HG03558 (cell line): ENCODE results near the gene PGAM4.
"Not testable (repeated sequence)": the region's sequence is repeated elsewhere in the genome, so short reads cannot be mapped to it uniquely, and the experiment has no call there.

Experiments used
- ATAC-seq: cut with Tn5 transposase; IDR thresholded peaks from one replicate; pipeline ENCODE4 v1.9.1; 2021; ENCODE audit warnings: moderate number of reproducible peaks; ENCODE audit not compliant: unreplicated experiment; ENCODE audit errors: extremely low read depth

Gene PGAM4

DNA sequence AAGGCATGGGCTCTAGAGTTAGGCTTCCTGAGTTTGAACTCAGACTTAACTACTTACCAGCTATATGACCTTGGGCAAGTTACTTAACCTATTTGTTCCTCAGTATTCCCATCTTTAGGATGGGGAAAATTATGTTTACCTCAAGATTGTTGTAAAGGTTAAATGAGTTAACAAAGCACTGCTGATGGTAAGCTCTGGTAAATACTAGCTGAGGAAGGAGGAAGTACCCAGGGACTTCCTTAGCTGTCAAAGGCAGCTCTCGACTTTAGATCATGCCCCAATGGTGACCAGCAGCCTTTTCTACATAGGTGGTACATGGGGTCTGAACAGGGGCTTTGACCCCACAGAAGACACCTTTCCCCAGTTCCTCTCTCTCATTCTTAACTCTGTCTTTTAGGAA, 38.9 kb downstream of the PGAM4 start:
- ATAC-seq = no peak

DNA sequence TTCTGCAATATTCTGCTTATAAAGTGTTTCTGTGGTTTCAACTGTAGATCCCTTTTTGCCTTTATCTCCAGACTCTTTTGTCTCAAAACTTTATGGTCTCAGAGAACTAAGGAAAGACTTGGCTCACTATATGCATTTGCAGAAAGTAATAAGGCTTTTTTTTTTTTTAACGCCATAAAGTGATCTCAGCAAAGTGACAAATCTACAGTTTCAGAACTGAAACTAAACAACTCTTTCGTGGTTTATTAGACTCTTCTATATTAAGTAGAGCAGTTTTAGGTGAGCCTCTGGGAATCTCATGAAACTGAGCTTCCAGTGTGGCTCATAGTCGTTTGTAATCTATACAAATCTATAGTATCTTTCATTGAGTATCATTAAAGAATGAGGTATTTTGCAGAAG, 43.7 kb downstream of the PGAM4 start:
- no peak for ATAC-seq

GRCh38 chrX:77924320-77924859, 45.0 kb downstream of the PGAM4 start:
- no peak for ATAC-seq

DNA sequence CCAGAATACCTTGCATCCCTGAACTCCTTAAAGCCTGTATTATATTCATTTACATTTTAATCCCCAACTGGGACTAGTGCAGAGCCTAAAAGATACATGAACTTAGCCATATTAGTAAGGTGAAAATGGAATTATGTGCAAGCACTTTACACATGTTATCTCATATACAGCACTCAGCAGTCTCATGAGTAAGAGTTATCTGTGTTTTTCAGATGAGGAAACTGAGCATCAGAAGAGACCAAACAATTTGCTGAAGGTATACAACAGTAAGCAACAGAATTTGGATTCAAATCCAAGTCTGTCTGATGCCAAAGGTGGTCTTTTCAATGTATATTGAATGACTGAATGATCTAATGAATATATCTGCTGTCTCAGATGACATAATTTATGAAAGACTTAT, 46.7 kb downstream of the PGAM4 start:
- no peak for ATAC-seq

DNA sequence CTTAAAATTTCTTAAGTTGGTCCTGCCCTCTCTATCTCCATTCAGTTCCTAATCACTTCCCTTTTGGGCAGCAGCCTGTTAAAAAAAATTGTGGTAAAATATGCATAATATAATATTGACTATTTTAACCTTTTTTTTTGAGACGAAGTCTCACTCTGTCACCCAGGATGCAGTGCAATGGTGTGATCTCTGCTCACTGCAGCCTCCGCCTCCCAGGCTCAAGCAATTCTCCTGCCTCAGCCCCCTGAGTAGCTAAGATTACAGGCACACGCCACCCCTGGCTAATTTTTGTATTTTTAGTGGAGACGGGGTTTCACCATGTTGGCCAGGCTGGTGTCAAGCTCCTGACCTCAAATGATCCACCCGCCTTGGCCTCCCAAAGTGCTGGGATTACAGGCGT, 50.1 kb downstream of the PGAM4 start:
- ATAC-seq = not testable (repeated sequence)

GRCh38 chrX:77918568-77918967, 50.9 kb downstream of the PGAM4 start:
- ATAC-seq = no peak
